HCT116 (cell line): ENCODE measurements around the gene UCHL5. TPM values are rescaled to one million over a fixed set of nuclear protein-coding genes. Genes with fewer than 3 reads are reported as not detected.

Experiments used
- ATAC-seq: fragments of 200-7000 bp; cut with Tn5 transposase; 2 replicates; pipeline ENCODE4 v1.9.1; 2020; ENCODE audit warnings: mild to moderate bottlenecking, moderate library complexity
- BruUV-seq: library from RNA; stranded (reverse); fragments of 400-500 nt; replicated peaks from 2 replicates; lab custom pipeline; 2021; lab: Mats Ljungman, UMichigan
- CTCF ChIA-PET: fragments of 300-600 bp; sonication (Branson Sonifier 250); formaldehyde crosslinking; loops from one replicate; lab custom pipeline; 2021; ENCODE audit warnings: antibody characterized with exemption; lab: Charles Lee
- POLR2A ChIA-PET: fragments of 300-600, 350-600 bp; sonication (Branson Sonifier 250); formaldehyde crosslinking; loops from one replicate; lab custom pipeline; 2021; ENCODE audit warnings: antibody characterized with exemption; lab: Charles Lee
- RAD21 ChIA-PET, 2 experiments: fragments of 300-600 bp; sonication (Branson Sonifier 250); formaldehyde crosslinking; loops; one replicate each; lab custom pipeline; 2023; ENCODE audit warnings: low total read pairs in 2 of 2; ENCODE audit not compliant: uncharacterized antibody in 2 of 2, unreplicated experiment in 2 of 2, low non-redundant PET in 1 of 2; lab: Charles Lee
- DNase-seq: peaks from one replicate; pipeline ENCODE4 v3.0.0-alpha.2; 2010; ENCODE audit warnings: low read depth, low spot score
- H2AFZ ChIP-seq: fragments of 200-600 bp; shearing (Covaris generic), sonication (generic); 2 replicates; pipeline ENCODE4 v1.6.1; 2017; ENCODE audit warnings: low read depth, mixed run types, mixed read lengths, antibody characterized with exemption, low read length; ENCODE audit not compliant: poor library complexity, severe bottlenecking
- H3K27ac ChIP-seq: 2 replicates; pipeline ENCODE4 v1.5.1; 2012; ENCODE audit warnings: low read depth, low read length
- H3K27me3 ChIP-seq: fragments of 200-600 bp; sonication (generic); 2 replicates; pipeline ENCODE4 v1.6.1; 2016; ENCODE audit warnings: mixed run types, low read length, mixed read lengths; ENCODE audit not compliant: insufficient read depth
- H3K36me3 ChIP-seq, 2 experiments: fragments of 200-500 bp in 1 of 2; fragments of 200-600 bp in 1 of 2; sonication (Bioruptor generic) in 1 of 2; sonication (generic) in 1 of 2; 2 replicates each; pipeline versions ENCODE4 v1.5.1 to v1.6.1; 2014 to 2016; ENCODE audit warnings: low read length in 2 of 2, inconsistent platforms in 1 of 2, mixed read lengths in 1 of 2, mixed run types in 1 of 2; ENCODE audit not compliant: insufficient read depth in 2 of 2, control insufficient read depth in 1 of 2
- H3K4me1 ChIP-seq, 2 experiments: fragments of 200-600 bp in 1 of 2; sonication (generic) in 1 of 2; 2 replicates each; pipeline versions ENCODE4 v1.5.1 to v1.6.1; 2012 to 2017; ENCODE audit warnings: low read length in 2 of 2, inconsistent platforms in 1 of 2, mild to moderate bottlenecking in 1 of 2, mixed read lengths in 1 of 2, mixed run types in 1 of 2, moderate library complexity in 1 of 2; ENCODE audit not compliant: insufficient read depth in 2 of 2, control insufficient read depth in 1 of 2
- H3K4me2 ChIP-seq: fragments of 200-600 bp; sonication (generic); 2 replicates; pipeline ENCODE4 v1.6.1; 2017; ENCODE audit warnings: mixed run types, low read length, mixed read lengths
- H3K4me3 ChIP-seq, 2 experiments: fragments of 200-600 bp in 1 of 2; sonication (generic) in 1 of 2; replicated peaks in 1 of 2; 2 replicates each; pipeline ENCODE4 v1.5.1; 2011 to 2016; ENCODE audit warnings: low read length in 2 of 2, control low read depth in 1 of 2, low read depth in 1 of 2, mild to moderate bottlenecking in 1 of 2, mixed read lengths in 1 of 2, mixed run types in 1 of 2
- H3K79me2 ChIP-seq: fragments of 200-600 bp; sonication (generic); 2 replicates; pipeline ENCODE4 v1.6.1; 2017; ENCODE audit warnings: mild to moderate bottlenecking, mixed run types, low read length, moderate library complexity, mixed read lengths; ENCODE audit not compliant: insufficient read depth
- H3K9ac ChIP-seq: fragments of 200-600 bp; sonication (generic); 2 replicates; pipeline ENCODE4 v1.6.1; 2016; ENCODE audit warnings: low read length, mixed read lengths
- H3K9me2 ChIP-seq: fragments of 200-600 bp; sonication (generic), shearing (Covaris generic); 2 replicates; pipeline ENCODE4 v1.6.1; 2017; ENCODE audit warnings: mixed run types, mild to moderate bottlenecking, moderate library complexity; ENCODE audit not compliant: insufficient read depth
- H3K9me3 ChIP-seq, 2 experiments: fragments of 200-500 bp in 1 of 2; fragments of 200-600 bp in 1 of 2; sonication (Bioruptor generic) in 1 of 2; sonication (generic) in 1 of 2; 2 replicates each; pipeline ENCODE4 v1.6.1; 2014 to 2017; ENCODE audit warnings: low read length in 2 of 2, mixed read lengths in 2 of 2, inconsistent platforms in 1 of 2, low read depth in 1 of 2, mild to moderate bottlenecking in 1 of 2, mixed run types in 1 of 2, moderate library complexity in 1 of 2; ENCODE audit not compliant: control insufficient read depth in 1 of 2, insufficient read depth in 1 of 2
- H4K20me1 ChIP-seq: fragments of 200-600 bp; sonication (generic), shearing (Covaris generic); 2 replicates; pipeline ENCODE4 v1.6.1; 2017; ENCODE audit warnings: mixed run types, mild to moderate bottlenecking, moderate library complexity; ENCODE audit not compliant: insufficient read depth
- CBX3 ChIP-seq: IDR thresholded peaks from 2 replicates; pipeline ENCODE4 v1.6.1; 2012; ENCODE audit warnings: low read depth
- CEBPB ChIP-seq: IDR thresholded peaks from 2 replicates; pipeline ENCODE4 v1.6.1; 2012; ENCODE audit warnings: low read depth
- EGR1 ChIP-seq: IDR thresholded peaks from 2 replicates; pipeline ENCODE4 v1.6.1; 2012; ENCODE audit warnings: low read depth
- ELF1 ChIP-seq: IDR thresholded peaks from 2 replicates; pipeline ENCODE4 v1.6.1; 2012; ENCODE audit warnings: low read depth, borderline replicate concordance
- EZH2 ChIP-seq: fragments of 200-600 bp; sonication (generic); IDR thresholded peaks from 2 replicates; pipeline ENCODE4 v1.6.1; 2017; ENCODE audit warnings: antibody characterized with exemption, mixed run types
- EZH2phosphoT487 ChIP-seq: fragments of 200-600 bp; IDR thresholded peaks from 2 replicates; pipeline ENCODE4 v1.6.1; 2018; ENCODE audit warnings: antibody characterized with exemption, borderline replicate concordance
- FOSL1 ChIP-seq: IDR thresholded peaks from 2 replicates; pipeline ENCODE4 v1.6.1; 2012; ENCODE audit warnings: low read depth
- JUND ChIP-seq: IDR thresholded peaks from 2 replicates; pipeline ENCODE4 v1.6.1; 2012
- POLR2A ChIP-seq: IDR thresholded peaks from 2 replicates; pipeline ENCODE4 v1.7.0; 2011; ENCODE audit warnings: borderline replicate concordance; ENCODE audit not compliant: insufficient read depth, insufficient read length; ENCODE audit errors: extremely low read depth
- POLR2AphosphoS5 ChIP-seq: IDR thresholded peaks from 2 replicates; pipeline ENCODE4 v1.6.1; 2011; ENCODE audit warnings: mild to moderate bottlenecking, low read depth, low read length, moderate library complexity
- RAD21 ChIP-seq: IDR thresholded peaks from 2 replicates; pipeline ENCODE4 v1.6.1; 2012; ENCODE audit warnings: low read depth, mild to moderate bottlenecking
- SP1 ChIP-seq: IDR thresholded peaks from 2 replicates; pipeline ENCODE4 v1.6.1; 2012; ENCODE audit warnings: low read depth
- SRF ChIP-seq: IDR thresholded peaks from 2 replicates; pipeline ENCODE4 v1.6.1; 2012; ENCODE audit warnings: low read depth
- TCF7L2 ChIP-seq: IDR thresholded peaks from 2 replicates; pipeline ENCODE4 v1.7.0; 2011; ENCODE audit warnings: borderline replicate concordance, inconsistent platforms; ENCODE audit not compliant: insufficient read depth, insufficient read length; ENCODE audit errors: extremely low read depth
- YY1 ChIP-seq: IDR thresholded peaks from 2 replicates; pipeline ENCODE4 v1.6.1; 2011; ENCODE audit warnings: low read length, low read depth, moderate library complexity, mild to moderate bottlenecking; ENCODE audit not compliant: insufficient replicate concordance; ENCODE audit errors: extremely low read depth
- ZFX ChIP-seq: fragments of 450-650 bp; IDR thresholded peaks from 2 replicates; pipeline ENCODE4 v1.6.1; 2017
- ZNF274 ChIP-seq: fragments of 200-500 bp; sonication (Bioruptor generic); IDR thresholded peaks from 2 replicates; pipeline ENCODE4 v1.6.1; 2014; ENCODE audit warnings: mild to moderate bottlenecking, low read depth, low read length, inconsistent platforms
- intact Hi-C: fragments of 100-400 bp; cut with micrococcal nuclease; formaldehyde crosslinking; loops from 2 replicates; pipeline ENCODE4 v1.10.0; 2022
- total RNA-seq: library from RNA; stranded (reverse); gene quantifications from one replicate; pipeline ENCODE4 v1.2.1, GENCODE V29; 2021; ENCODE audit not compliant: unreplicated experiment
- TF ChIP-seq, protein P1 (sequence below): IDR thresholded peaks from 2 replicates; pipeline ENCODE4 v1.6.1; 2011; ENCODE audit warnings: mild to moderate bottlenecking, low read length, moderate library complexity; ENCODE audit not compliant: insufficient replicate concordance; ENCODE audit errors: extremely low read depth
- TF ChIP-seq, protein P2 (sequence below): IDR thresholded peaks from 2 replicates; pipeline ENCODE4 v1.6.1; 2012; ENCODE audit warnings: low read depth
- TF ChIP-seq, protein P3 (sequence below): IDR thresholded peaks from 2 replicates; pipeline ENCODE4 v1.6.1; 2012
- TF ChIP-seq, protein P4 (sequence below): IDR thresholded peaks from 2 replicates; pipeline ENCODE4 v1.6.1; 2012

Gene UCHL5
- total RNA-seq, 1 experiment from 2014 or later, result 75.8 TPM

DNA sequence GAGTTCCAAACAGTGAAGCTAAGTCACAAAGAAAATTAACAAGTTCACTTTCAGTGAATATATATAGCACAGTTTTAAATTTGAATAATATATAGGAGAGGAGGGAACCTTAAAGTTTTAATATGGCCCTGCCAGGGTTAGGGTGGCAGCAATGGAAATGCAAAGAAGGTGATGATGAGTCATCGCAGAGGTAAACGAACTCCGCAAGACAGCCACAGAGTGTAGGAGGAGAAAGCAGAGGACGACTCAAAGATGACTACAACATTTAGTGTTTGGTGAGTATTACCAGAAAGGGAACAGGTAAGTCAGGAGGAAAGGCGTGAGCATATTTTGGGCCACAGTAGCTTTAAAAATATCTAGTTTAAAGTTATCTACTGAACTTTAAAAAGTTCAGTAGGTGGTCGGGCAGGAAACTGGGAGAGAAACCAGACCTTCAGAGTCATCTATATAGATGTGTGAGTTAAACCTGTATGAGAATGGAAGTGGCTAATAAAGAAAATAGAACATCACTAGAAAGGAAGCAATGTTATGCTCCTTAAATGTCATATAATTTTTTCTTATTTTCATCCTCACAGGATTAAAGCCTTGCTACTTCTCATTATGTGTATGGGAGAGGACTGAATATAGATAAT, 75.7 kb downstream of the UCHL5 start:
- ChIA-PET RAD21 (no interaction called here), POLR2A (no interaction called here), CTCF (no interaction called here)
- Histone ChIP-seq H3K27me3 (no peaks in the 10 kb centered on the region), H3K4me3 (no peak overlapping the region), H3K4me2 (peak overlapping the region; percentile 48), H3K9me2 (no peaks in the 10 kb centered on the region), H4K20me1 (no peaks in the 10 kb centered on the region), H3K9ac (no peak overlapping the region), H3K9me3 (no peaks in the 10 kb centered on the region), H3K79me2 (no peaks in the 10 kb centered on the region), H3K36me3 (peaks cover 0 to 15% of the 10 kb centered on the region in 2 experiments; a peak in 1 of 4 replicates), H3K27ac (peak overlapping the region; percentile 55; the same call in 1 of the 2 replicates), H2AFZ (no peak overlapping the region), H3K4me1 (peaks cover 50 to 62% of the 10 kb centered on the region in 2 experiments)
- DNase-seq (no peak), ATAC-seq (peak; percentile 42)
- intact Hi-C loops, result no loop called here
- no TSS peak for BruUV-seq
- TF ChIP-seq, protein P1, sequence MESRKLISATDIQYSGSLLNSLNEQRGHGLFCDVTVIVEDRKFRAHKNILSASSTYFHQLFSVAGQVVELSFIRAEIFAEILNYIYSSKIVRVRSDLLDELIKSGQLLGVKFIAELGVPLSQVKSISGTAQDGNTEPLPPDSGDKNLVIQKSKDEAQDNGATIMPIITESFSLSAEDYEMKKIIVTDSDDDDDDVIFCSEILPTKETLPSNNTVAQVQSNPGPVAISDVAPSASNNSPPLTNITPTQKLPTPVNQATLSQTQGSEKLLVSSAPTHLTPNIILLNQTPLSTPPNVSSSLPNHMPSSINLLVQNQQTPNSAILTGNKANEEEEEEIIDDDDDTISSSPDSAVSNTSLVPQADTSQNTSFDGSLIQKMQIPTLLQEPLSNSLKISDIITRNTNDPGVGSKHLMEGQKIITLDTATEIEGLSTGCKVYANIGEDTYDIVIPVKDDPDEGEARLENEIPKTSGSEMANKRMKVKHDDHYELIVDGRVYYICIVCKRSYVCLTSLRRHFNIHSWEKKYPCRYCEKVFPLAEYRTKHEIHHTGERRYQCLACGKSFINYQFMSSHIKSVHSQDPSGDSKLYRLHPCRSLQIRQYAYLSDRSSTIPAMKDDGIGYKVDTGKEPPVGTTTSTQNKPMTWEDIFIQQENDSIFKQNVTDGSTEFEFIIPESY, result no peak
- peak; percentile 40; the same call in 1 of the 2 replicates for TF ChIP-seq SP1
- no peak for TF ChIP-seq SRF
- peak; percentile 73 for TF ChIP-seq FOSL1
- peak; percentile 74 for TF ChIP-seq JUND
- no peak for TF ChIP-seq TCF7L2
- no peak for TF ChIP-seq RAD21
- TF ChIP-seq, protein P2, sequence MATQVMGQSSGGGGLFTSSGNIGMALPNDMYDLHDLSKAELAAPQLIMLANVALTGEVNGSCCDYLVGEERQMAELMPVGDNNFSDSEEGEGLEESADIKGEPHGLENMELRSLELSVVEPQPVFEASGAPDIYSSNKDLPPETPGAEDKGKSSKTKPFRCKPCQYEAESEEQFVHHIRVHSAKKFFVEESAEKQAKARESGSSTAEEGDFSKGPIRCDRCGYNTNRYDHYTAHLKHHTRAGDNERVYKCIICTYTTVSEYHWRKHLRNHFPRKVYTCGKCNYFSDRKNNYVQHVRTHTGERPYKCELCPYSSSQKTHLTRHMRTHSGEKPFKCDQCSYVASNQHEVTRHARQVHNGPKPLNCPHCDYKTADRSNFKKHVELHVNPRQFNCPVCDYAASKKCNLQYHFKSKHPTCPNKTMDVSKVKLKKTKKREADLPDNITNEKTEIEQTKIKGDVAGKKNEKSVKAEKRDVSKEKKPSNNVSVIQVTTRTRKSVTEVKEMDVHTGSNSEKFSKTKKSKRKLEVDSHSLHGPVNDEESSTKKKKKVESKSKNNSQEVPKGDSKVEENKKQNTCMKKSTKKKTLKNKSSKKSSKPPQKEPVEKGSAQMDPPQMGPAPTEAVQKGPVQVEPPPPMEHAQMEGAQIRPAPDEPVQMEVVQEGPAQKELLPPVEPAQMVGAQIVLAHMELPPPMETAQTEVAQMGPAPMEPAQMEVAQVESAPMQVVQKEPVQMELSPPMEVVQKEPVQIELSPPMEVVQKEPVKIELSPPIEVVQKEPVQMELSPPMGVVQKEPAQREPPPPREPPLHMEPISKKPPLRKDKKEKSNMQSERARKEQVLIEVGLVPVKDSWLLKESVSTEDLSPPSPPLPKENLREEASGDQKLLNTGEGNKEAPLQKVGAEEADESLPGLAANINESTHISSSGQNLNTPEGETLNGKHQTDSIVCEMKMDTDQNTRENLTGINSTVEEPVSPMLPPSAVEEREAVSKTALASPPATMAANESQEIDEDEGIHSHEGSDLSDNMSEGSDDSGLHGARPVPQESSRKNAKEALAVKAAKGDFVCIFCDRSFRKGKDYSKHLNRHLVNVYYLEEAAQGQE, result no peak
- no peak for TF ChIP-seq EZH2phosphoT487
- TF ChIP-seq ZFX, result no peak
- no peak for TF ChIP-seq ZNF274
- TF ChIP-seq, protein P3, sequence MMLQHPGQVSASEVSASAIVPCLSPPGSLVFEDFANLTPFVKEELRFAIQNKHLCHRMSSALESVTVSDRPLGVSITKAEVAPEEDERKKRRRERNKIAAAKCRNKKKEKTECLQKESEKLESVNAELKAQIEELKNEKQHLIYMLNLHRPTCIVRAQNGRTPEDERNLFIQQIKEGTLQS, result no peak
- TF ChIP-seq EGR1, result 0 out of 2 replicates have a peak, but pooled peaks have one; percentile 12
- TF ChIP-seq EZH2, result no peak
- TF ChIP-seq POLR2A, result no peak
- no peak for TF ChIP-seq POLR2AphosphoS5
- TF ChIP-seq YY1, result no peak
- TF ChIP-seq CBX3, result no peak
- TF ChIP-seq, protein P4, sequence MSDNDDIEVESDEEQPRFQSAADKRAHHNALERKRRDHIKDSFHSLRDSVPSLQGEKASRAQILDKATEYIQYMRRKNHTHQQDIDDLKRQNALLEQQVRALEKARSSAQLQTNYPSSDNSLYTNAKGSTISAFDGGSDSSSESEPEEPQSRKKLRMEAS, result no peak
- no peak; the same call in 1 of the 2 replicates for TF ChIP-seq ELF1
- no peak for TF ChIP-seq CEBPB
